Activated T-helper 1 cell treated with anti-CD3 and anti-CD28 coated beads, Interleukin-12 subunit alpha, Interleukin-12 subunit beta, Interleukin-2, Interleukin-4 antibody, amounts not matched to agents 30 ng/mL and 10 ng/mL and 1 ng/mL, durations not matched to agents 14 hours and 24 hours and 36 hours (primary cell): ENCODE results near the gene SRGAP1. TPM values are rescaled to one million over a fixed set of nuclear protein-coding genes. Genes with fewer than 3 reads are reported as not detected.

Experiments used
- DNase-seq: peaks from one replicate; pipeline ENCODE4 v3.0.0; 2021; ENCODE audit warnings: low spot score
- H3K27ac Mint-ChIP-seq: one replicate; pipeline ENCODE4 v1.8.0; 2021; ENCODE audit warnings: mild to moderate bottlenecking, mixed read lengths
- H3K27me3 Mint-ChIP-seq: one replicate; pipeline ENCODE4 v1.8.0; 2022; ENCODE audit warnings: mild to moderate bottlenecking, moderate library complexity, mixed read lengths; ENCODE audit not compliant: insufficient read depth
- H3K36me3 Mint-ChIP-seq: one replicate; pipeline ENCODE4 v1.8.0; 2021; ENCODE audit warnings: low read depth, mixed read lengths
- H3K4me1 Mint-ChIP-seq: one replicate; pipeline ENCODE4 v1.8.0; 2021; ENCODE audit warnings: low read depth, mixed read lengths
- H3K4me3 Mint-ChIP-seq: one replicate; pipeline ENCODE4 v1.8.0; 2021; ENCODE audit warnings: mild to moderate bottlenecking, moderate library complexity, mixed read lengths
- H3K9me3 Mint-ChIP-seq: one replicate; pipeline ENCODE4 v1.8.0; 2021; ENCODE audit warnings: mixed read lengths
- intact Hi-C: fragments of 100-400 bp; cut with micrococcal nuclease; formaldehyde crosslinking; loops from one replicate; pipeline ENCODE4 v1.15.1; 2024
- total RNA-seq: library from RNA; stranded (reverse); gene quantifications from 2 replicates; pipeline ENCODE4 v1.2.3, GENCODE V29; 2022

The SRGAP1 gene
- total RNA-seq, 1 donor from 2014 or later = 0.03 TPM

DNA sequence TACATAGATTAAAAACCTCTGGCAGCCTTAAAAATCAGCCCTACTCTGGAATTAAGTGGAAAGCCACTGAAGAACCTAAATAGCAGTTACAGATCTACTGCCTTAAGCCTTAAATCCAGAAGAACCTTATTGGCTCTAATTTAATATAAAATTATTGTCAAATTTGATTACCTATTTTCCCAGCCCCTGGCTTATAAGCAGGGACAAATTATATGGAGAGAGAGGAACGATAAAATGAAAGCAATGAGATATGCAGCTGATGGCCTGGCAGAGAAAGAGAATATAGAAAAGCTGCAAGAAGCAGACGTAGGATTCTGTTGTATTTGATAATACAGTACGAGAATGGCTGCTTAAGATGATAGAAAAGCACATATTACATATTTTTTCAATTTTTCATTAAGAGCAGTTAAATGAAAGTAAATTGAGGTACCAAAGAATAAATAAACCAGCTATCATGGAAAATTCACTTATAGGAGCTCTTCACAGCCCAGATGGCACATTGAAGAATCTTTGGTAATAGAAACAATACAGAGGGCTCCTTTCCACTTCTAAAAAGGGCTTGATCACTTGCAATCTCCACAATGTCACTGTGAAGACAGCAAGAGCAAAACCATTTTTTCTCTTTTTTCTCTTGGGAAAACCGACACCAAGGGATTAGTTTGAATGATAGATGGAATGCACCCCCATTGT is 248.2 kb downstream of the SRGAP1 start:
- no peak overlapping the region for H3K27ac Mint-ChIP-seq
- peaks cover 2% of the 10 kb centered on the region for H3K27me3 Mint-ChIP-seq
- no peaks in the 10 kb centered on the region for H3K9me3 Mint-ChIP-seq
- no peaks in the 10 kb centered on the region for H3K36me3 Mint-ChIP-seq
- no peaks in the 10 kb centered on the region for H3K4me1 Mint-ChIP-seq
- H3K4me3 Mint-ChIP-seq = no peak overlapping the region
- intact Hi-C loops = no loop called here
- no peak for DNase-seq

- peaks cover 2% of the 10 kb centered on the region for H3K27me3 Mint-ChIP-seq
- H3K36me3 Mint-ChIP-seq = no peaks in the 10 kb centered on the region
- H3K4me1 Mint-ChIP-seq = no peaks in the 10 kb centered on the region
- no peak overlapping the region for H3K27ac Mint-ChIP-seq
- H3K4me3 Mint-ChIP-seq = no peak overlapping the region
- no peak for DNase-seq
- H3K9me3 Mint-ChIP-seq = no peaks in the 10 kb centered on the region
- intact Hi-C loops = no loop called here
Measured at GRCh38 chr12:64093689-64094088, 249.2 kb downstream of the SRGAP1 start.

GRCh38 chr12:64097366-64098105 is 253.0 kb downstream of the SRGAP1 start:
- no peaks in the 10 kb centered on the region for H3K27me3 Mint-ChIP-seq
- DNase-seq = no peak
- intact Hi-C loops = no loop called here
- H3K4me3 Mint-ChIP-seq = no peak overlapping the region
- H3K4me1 Mint-ChIP-seq = no peaks in the 10 kb centered on the region
- no peaks in the 10 kb centered on the region for H3K36me3 Mint-ChIP-seq
- H3K9me3 Mint-ChIP-seq = no peaks in the 10 kb centered on the region
- H3K27ac Mint-ChIP-seq = no peak overlapping the region

- intact Hi-C loops = no loop called here
- no peaks in the 10 kb centered on the region for H3K4me1 Mint-ChIP-seq
- DNase-seq = no peak
Measured at GRCh38 chr12:64098709-64099354, 254.3 kb downstream of the SRGAP1 start.

DNA sequence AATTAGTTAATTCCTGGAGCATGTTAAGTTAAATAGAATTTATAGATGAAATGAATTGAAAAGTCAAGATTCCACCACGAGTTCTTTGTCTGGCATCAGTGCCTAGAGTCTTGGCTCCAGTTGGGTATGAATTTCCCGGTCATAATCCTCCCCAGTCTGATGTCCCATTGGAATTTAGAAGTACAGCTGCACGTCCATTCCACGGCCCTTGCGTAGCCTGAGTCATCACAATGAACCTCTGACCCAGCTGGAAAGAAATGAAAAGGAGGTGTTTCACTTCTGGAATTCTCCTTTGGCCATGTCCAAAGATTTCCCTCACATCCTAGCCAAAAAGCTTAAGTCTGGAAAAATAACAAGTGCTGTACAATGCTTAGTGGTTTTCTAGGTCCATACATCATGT is 254.9 kb downstream of the SRGAP1 start:
- Mint-ChIP-seq H3K4me3 (no peak overlapping the region), H3K27me3 (peaks cover 2% of the 10 kb centered on the region), H3K27ac (no peak overlapping the region), H3K36me3 (no peaks in the 10 kb centered on the region), H3K4me1 (no peaks in the 10 kb centered on the region), H3K9me3 (no peaks in the 10 kb centered on the region)
- no peak for DNase-seq
- intact Hi-C loops = no loop called here

More at GRCh38 chr12:64098709-64099354, 254.3 kb downstream of the SRGAP1 start:
- H3K27me3 Mint-ChIP-seq = no peaks in the 10 kb centered on the region
- no peaks in the 10 kb centered on the region for H3K36me3 Mint-ChIP-seq
- H3K9me3 Mint-ChIP-seq = no peaks in the 10 kb centered on the region
- no peak overlapping the region for H3K4me3 Mint-ChIP-seq
- no peak overlapping the region for H3K27ac Mint-ChIP-seq

DNA sequence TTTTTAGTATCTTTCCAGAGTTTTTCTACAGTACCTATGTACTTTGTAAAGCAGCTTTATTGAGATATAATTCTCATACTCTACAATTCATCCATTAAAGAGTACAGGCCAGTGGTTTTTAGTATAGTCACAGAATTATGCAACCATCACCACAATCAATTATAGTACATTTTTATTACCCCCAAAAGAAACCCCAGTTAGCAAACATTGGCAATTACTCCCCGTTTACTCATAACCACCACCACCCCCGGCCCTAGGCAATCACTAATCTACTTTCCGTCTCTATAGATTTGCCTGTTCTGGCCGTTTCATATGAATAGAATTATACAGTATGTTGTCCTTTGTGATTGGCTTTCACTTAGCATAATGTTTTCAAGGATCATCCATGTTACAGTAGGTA is 257.8 kb downstream of the SRGAP1 start:
- DNase-seq = no peak
- intact Hi-C loops = no loop called here
- Mint-ChIP-seq H3K27me3 (peaks cover 5% of the 10 kb centered on the region), H3K9me3 (no peaks in the 10 kb centered on the region), H3K4me1 (no peaks in the 10 kb centered on the region), H3K4me3 (no peak overlapping the region), H3K27ac (no peak overlapping the region), H3K36me3 (no peaks in the 10 kb centered on the region)

GRCh38 chr12:64103825-64104740 is 259.6 kb downstream of the SRGAP1 start:
- DNase-seq = no peak
- no peaks in the 10 kb centered on the region for H3K36me3 Mint-ChIP-seq
- no peak overlapping the region for H3K27ac Mint-ChIP-seq
- H3K9me3 Mint-ChIP-seq = no peaks in the 10 kb centered on the region
- intact Hi-C loops = no loop called here
- H3K4me3 Mint-ChIP-seq = no peak overlapping the region
- peaks cover 5% of the 10 kb centered on the region for H3K27me3 Mint-ChIP-seq
- no peaks in the 10 kb centered on the region for H3K4me1 Mint-ChIP-seq

DNA sequence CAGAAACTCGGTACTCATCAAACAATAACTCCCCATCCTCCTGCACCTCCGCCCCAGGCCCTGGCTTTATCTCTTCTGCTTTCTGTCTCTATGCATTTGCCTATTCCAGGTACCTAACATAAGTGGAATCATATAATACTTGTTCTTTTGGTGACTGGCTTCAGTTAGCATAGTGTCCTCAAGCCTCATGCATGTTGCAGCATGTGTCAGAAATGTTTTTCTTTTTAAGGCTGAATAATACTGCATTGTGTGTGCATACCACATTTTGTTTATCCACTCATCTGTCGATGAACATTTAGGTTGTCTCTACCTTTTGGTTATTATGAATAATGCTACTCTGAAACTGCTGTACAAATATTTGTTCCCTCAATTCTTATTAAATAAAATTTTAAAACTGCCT is 260.5 kb downstream of the SRGAP1 start:
- Mint-ChIP-seq H3K4me3 (no peak overlapping the region), H3K27me3 (peaks cover 5% of the 10 kb centered on the region), H3K9me3 (no peaks in the 10 kb centered on the region), H3K36me3 (no peaks in the 10 kb centered on the region), H3K4me1 (no peaks in the 10 kb centered on the region), H3K27ac (no peak overlapping the region)
- intact Hi-C loops = no loop called here
- DNase-seq = no peak

DNA sequence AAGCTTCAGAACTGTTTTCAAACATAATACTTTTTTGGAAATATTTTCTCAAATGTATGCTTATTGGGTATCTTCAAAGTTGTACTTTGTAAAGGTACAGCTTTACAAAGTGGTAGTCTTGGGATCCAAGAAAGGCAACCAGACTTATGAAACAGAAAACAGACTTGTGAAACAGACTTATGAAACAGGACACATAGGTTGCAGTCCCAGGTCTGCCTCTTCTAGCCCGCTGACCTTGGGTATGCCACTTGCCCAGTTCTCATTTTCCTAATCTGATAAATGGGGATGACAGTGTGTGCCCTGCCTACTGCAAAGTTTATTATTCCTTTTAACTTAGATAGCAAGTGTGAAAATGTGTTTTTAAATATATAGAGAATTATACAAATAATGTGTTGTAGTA is 263.3 kb downstream of the SRGAP1 start:
- H3K4me1 Mint-ChIP-seq = no peaks in the 10 kb centered on the region
- peaks cover 5% of the 10 kb centered on the region for H3K27me3 Mint-ChIP-seq
- H3K9me3 Mint-ChIP-seq = no peaks in the 10 kb centered on the region
- no peak overlapping the region for H3K4me3 Mint-ChIP-seq
- intact Hi-C loops = no loop called here
- no peaks in the 10 kb centered on the region for H3K36me3 Mint-ChIP-seq
- DNase-seq = no peak
- no peak overlapping the region for H3K27ac Mint-ChIP-seq

GRCh38 chr12:64109706-64110105 is 265.2 kb downstream of the SRGAP1 start:
- no peak for DNase-seq
- H3K27ac Mint-ChIP-seq = no peak overlapping the region
- peaks cover 4% of the 10 kb centered on the region for H3K27me3 Mint-ChIP-seq
- no peaks in the 10 kb centered on the region for H3K9me3 Mint-ChIP-seq
- no peak overlapping the region for H3K4me3 Mint-ChIP-seq
- intact Hi-C loops = no loop called here
- no peaks in the 10 kb centered on the region for H3K4me1 Mint-ChIP-seq
- H3K36me3 Mint-ChIP-seq = no peaks in the 10 kb centered on the region

GRCh38 chr12:64110864-64111263 is 266.4 kb downstream of the SRGAP1 start:
- Mint-ChIP-seq H3K9me3 (no peaks in the 10 kb centered on the region), H3K4me1 (no peaks in the 10 kb centered on the region), H3K27me3 (peaks cover 4% of the 10 kb centered on the region), H3K4me3 (no peak overlapping the region), H3K36me3 (no peaks in the 10 kb centered on the region), H3K27ac (no peak overlapping the region)
- DNase-seq = no peak
- intact Hi-C loops = no loop called here

DNA sequence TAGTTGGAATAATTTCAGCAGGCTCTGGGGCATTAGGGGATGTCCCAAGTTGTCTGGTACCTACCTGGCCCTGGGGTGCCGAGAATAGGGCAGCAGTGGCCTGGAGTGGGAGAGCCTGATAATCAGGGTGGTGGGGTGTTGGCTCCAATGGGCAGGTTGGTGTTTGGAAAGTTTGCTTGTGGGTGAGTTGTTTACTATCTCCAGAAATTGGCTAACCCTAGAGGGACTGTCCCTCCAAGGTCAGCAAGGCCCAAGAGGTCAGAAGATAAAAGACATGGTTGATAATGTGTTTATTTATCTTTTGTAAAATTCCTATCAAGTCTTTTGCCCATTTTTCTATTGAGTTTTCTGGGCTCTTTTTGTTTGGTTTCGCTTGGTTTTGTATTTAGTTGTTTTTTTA is 272.5 kb downstream of the SRGAP1 start:
- Mint-ChIP-seq H3K4me1 (no peaks in the 10 kb centered on the region), H3K9me3 (no peaks in the 10 kb centered on the region), H3K36me3 (no peaks in the 10 kb centered on the region), H3K27me3 (peaks cover 6% of the 10 kb centered on the region), H3K4me3 (no peak overlapping the region), H3K27ac (no peak overlapping the region)
- DNase-seq = no peak
- intact Hi-C loops = no loop called here
